ENCODE data around the gene E2F4.

Gene E2F4

DNA sequence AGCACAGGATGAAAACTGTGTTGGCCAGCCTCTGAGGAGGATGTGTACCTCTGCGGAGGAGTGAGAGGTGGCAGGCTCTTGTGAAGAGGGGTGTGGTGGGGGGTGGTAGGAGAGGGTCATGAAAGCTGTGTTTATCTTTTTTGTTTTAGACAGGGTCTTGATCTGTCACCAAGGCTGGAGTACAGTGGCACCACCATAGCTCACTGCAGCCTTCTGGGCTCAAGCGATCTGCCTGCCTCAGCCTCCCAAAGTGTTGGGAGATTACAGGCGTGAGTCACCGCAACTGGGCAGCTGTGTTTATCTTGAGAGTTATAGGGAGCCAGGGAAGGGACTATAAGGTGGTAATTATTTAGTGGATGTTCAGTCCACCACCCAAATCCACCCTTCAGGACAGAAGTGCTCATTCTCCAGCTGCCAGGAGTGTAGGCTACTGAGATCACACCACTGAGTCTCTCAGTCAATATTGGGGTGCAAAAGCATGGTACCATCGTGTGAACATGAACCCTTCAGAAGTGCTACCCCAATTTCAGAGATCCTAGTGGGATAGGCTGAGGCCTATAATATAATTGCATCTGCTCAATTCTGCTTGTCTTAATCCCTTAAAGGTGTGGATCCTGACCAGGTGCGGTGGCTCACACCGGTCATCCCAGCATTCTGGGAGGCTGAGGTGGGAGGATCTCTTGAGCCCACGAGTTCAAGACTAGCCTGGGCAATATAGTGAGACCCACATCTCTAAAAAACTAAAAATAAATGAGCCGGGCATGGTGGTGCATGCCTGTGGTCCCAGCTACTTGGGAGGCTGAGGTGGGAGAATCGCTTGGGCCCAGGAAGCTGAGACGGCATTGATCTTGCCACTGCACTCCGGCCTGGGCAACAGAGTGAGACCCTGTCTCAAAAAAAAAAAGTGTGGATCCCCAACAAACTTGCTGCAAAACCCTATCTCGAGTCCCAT is 1.2 kb upstream of the E2F4 start:
- no peak for DNase-seq (ENCODE audit: low read depth in 2 of 2, low spot score in 1 of 2)

DNA sequence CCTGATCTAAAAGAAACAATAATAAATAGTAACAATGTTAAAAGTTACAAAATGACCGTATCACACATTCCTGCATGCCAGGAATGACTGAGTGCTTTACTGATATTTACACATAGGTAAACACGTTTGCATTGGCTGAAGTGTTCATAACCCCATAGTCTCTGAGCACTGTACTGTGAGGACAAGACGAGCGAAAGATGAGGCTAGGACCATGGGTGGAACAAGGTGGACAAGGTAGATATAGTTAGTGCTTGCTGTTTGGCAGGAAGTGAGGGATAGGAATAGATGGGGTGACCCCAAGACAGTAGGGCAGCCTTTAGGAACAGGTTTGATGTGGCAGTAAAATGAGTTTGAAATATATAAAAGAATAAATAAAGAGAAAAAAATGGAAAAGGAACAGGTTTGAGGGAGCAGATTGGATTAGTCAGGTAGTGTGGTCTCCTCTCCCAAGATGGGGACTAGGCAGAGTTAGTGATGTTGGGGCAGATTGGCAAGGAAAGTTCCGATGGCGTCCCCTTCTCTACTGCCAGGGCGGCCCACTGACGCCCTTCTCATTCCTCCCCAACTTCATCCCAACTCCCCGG is 452 bp upstream of the E2F4 start:
- DNase-seq (ENCODE audit: low read depth in 2 of 2, low spot score in 1 of 2), result no peak

DNA sequence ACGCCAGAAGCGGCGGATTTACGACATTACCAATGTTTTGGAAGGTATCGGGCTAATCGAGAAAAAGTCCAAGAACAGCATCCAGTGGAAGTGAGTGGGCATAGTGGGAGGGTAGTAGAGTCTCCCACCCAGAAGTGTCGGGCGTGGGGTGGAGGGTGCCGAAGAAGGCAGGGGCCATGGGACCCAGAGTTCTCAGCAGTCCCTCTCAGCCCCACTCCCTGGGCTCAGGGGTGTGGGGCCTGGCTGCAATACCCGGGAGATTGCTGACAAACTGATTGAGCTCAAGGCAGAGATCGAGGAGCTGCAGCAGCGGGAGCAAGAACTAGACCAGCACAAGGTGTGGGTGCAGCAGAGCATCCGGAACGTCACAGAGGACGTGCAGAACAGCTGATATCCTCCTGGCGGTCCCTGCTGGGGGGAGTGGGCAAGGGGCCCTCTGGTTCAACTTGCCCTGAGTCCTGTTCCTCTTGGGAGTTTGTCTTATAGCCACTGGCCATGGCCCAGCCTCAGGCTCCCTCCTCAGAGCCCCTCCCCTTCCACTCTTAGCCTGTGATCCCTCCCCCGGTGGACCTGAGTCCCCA is 916 bp downstream of the E2F4 start:
- no peak for DNase-seq (ENCODE audit: low read depth in 2 of 2, low spot score in 1 of 2)

DNA sequence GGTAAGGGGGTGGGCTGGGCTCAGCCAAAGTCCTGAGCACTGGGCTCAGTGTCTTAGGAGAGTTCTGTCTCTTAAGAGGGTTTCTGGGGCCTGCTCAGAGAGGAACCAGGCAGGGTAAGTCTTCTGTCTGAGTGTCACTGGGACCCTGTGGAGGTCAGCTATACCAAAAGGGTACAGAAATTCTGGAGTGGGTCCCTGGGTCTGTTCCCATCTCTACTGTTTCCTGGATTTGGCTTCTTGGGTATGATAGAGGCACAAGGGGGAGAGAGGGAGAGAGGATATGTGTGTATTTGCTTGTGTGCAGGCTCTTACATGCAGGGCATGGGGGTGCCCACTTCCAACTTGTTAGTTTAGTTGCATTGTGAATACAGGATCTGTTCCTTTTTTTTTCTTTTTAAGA is 1.6 kb downstream of the E2F4 start:
- no peak for DNase-seq (ENCODE audit: low read depth in 2 of 2, low spot score in 1 of 2)

DNA sequence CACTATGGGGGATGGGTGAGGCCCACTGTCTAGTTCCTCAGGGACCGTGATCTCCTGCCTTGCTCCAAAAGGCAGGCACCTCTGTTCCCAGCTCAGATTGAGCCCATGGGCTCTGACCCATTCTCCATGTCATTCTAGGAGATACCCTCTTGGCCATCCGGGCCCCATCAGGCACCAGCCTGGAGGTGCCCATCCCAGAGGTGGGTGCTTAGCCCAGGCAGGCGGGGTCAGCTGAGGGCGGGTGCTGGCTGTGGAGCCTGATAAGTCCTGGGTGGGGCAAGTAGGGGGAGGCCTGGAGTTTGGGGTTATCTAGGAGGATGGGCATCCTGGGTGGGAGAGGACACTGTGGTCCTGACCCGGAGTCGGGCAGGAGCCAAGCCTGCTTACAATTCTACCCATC is 2.3 kb downstream of the E2F4 start:
- DNase-seq (ENCODE audit: low read depth in 2 of 2, low spot score in 1 of 2), result no peak

DNA sequence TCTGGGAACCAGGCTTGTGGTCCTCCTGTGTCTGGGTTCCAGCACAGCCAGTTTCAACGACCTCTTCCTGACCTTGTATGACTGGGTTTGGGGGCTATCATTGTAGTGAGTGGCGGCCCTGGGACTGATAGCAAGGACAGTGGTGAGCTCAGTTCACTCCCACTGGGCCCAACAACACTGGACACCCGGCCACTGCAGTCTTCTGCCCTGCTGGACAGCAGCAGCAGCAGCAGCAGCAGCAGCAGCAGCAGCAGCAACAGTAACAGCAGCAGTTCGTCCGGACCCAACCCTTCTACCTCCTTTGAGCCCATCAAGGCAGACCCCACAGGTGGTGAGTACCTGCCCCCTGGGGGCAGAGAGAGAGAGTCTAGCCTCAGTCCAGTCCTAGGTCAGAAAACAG is 3.7 kb downstream of the E2F4 start:
- no peak for DNase-seq (ENCODE audit: low read depth in 2 of 2, low spot score in 1 of 2)

DNA sequence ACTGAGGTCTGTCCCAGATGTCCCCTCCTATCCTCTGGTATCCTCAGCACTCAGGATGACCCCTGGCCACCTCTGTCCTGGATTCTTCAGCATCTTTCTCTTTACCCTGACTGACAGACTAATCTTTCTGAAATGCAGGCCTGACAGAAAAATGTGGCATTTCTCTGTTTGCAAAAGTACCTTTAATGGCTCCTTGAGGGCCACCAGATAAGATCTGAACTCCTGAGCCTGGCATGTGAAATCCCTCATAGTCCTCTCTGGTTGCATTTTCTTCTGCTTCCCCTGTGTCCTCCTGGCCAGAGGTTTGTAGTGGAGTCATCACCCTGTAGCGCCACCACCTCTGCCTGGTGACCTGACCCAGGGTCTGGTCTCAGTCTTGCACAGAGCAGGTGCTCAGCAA is 4.9 kb downstream of the E2F4 start:
- DNase-seq (ENCODE audit: low read depth in 2 of 2, low spot score in 1 of 2), result no peak

DNA sequence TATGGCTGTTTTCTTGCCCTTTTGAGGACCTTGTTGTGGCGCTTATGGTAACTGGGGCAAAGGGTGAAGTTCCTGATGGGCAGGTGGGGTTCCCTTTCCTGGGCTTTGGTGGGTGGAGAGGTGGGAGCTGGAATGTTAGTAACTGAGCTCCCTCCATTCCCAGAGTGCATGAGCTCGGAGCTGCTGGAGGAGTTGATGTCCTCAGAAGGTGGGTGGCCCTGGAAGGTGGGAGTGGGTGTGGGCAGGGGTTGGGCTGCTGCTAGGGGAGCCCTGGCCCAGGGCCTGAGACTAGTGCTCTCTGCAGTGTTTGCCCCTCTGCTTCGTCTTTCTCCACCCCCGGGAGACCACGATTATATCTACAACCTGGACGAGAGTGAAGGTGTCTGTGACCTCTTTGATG is 5.7 kb downstream of the E2F4 start:
- DNase-seq (ENCODE audit: low read depth in 2 of 2, low spot score in 1 of 2), result no peak

DNA sequence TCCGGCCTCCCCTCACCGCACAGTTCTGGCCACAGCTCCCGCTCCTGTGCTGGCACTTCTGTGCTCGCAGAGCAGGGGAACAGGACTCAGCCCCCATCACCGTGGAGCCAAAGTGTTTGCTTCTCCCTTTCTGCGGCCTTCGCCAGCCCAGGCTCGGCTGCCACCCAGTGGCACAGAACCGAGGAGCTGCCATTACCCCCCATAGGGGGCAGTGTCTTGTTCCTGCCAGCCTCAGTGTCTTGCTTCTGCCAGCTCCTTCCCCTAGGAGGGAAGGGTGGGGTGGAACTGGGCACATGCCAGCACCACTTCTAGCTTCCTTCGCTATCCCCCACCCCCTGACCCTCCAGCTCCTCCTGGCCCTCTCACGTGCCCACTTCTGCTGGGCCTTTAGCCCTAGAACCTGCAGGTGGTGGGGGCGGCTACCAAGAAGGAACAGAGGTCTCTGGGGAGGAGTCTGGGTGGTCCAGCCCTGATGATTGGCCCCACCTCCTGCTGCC is 6.3 kb downstream of the E2F4 start:
- DNase-seq (ENCODE audit: low read depth in 2 of 2, low spot score in 1 of 2), result no peak

DNA sequence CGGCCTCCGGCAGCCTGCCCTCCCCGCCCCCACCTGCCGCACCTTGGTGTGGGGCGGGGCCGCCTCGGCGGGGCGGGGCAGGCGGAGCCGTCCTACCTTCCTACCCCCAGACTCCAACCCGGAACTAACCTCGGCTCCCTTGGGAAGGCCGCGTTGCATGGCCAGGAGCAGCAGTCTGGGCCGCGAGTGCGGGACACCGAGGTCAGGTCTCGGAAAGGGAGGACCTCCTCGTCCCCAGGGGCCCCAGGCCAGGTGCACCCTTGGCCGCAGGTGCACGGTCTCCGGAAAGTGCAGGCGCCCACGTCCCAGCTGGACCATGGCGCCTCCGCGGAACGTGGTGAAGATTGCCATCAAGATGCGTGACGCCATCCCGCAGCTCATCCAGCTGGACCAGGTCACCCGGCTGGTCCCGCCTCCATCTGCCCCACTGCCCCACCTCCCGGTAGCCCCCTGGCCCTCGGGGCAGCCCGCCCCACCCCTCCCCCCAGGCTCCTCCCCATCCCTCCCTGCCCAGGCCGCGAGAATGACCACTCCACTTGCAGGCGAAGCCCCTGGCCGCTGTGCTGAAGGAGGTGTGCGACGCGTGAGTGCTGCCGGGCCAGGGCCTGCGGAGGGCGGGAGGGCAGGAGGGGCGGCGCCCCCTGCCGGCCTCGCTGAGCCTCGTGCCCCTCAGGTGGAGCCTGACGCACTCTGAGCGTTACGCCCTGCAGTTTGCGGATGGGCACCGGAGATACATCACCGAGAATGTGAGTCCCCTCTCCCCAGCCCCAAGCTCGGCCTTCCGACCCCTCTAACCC is 7.3 kb downstream of the E2F4 start, which contains the start of gene ELMO3:
Gene ELMO3 (plus strand): TSS at position 121 of the 797 bp plus-strand sequence. CDS start 196 bp downstream, at position 317.
- DNase-seq (ENCODE audit: low read depth in 2 of 2, low spot score in 1 of 2), result no peak

DNA sequence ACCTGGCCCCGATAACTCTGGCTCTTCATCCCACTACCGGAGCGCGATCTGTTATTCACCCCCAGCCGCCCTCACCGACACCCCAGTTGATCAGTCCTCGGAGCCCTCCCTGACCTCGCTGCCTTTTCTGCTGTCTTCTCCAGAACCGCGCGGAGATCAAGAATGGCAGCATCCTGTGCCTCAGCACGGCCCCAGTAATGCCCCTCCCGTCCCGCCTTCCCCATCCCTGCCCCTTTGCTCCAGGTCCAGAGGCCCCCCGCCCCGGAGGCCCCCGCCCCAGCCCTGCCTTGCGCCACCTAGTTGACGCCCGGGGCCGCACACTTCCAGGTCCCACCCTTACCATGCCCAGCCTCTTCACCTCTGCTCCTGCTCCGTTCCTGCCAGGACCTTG is 7.8 kb downstream of the E2F4 start:
- no peak for DNase-seq (ENCODE audit: low read depth in 2 of 2, low spot score in 1 of 2)

DNA sequence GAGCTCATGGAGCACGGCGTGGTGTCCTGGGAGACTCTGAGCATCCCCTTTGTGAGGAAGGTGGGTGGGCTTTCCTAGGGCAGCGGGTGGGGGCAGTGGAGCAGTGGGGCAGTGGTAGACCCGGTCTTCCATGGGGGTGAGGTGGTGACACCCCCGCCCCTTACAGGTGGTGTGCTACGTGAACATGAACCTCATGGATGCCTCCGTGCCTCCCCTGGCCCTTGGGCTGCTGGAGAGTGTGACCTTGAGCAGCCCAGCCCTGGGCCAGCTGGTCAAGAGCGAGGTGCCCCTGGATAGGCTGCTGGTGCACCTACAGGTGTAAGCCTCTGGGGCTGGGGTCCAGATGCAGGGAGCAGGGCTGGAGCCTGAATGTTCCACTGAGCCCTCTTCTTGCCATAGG is 8.5 kb downstream of the E2F4 start:
- DNase-seq (ENCODE audit: low read depth in 2 of 2, low spot score in 1 of 2), result no peak

DNA sequence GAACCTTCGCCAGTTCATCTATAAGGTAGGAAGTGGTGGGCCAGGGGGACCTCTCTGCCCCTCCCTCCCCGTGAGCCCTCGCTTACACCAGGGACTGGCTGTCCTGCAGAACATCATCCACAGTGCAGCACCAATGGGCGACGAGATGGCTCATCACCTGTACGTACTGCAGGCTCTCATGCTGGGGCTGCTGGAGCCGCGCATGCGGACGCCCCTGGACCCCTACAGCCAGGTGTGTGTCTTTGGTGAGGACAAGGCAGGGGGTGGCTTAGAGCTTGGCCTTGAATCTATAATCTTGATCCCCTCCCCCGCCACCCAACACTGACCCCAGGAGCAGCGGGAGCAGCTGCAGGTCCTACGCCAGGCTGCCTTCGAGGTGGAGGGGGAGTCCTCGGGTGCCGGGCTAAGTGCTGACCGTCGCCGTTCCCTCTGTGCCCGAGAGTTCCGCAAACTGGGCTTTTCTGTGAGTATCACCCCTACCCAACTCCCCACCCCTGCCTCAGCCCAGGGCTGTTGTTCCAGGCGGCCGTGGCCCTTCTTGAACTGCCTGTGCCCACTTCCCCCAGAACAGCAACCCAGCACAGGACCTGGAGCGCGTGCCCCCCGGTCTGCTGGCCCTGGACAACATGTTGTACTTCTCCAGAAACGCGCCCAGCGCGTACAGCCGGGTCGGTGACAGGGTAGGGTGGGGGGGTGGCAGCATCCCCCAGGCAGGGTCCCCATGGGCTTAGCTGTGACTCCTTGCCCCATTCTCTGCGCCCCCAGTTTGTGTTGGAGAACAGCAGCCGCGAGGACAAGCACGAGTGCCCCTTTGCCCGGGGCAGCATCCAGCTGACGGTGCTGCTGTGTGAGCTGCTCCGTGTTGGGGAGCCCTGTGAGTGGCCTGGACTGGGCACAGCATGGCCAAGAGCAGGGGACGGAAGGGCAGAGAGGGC is 9.7 kb downstream of the E2F4 start:
- DNase-seq (ENCODE audit: low read depth in 2 of 2, low spot score in 1 of 2), result no peak

DNA sequence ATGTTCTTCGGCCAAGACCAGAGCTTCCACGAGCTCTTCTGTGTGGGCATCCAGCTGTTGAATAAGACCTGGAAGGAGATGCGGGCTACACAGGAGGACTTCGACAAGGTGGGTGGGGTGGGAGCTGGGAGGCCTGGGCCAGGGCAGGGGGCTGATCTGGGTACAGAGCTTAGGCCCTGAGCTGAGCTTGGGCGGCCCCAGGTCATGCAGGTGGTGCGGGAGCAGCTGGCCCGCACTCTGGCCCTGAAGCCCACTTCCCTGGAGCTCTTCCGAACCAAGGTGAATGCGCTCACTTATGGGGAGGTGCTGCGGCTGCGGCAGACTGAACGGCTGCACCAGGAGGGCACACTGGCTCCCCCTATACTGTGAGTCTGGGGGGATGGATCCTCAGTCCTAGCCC is 10.5 kb downstream of the E2F4 start:
- DNase-seq (ENCODE audit: low read depth in 2 of 2, low spot score in 1 of 2), result no peak

DNA sequence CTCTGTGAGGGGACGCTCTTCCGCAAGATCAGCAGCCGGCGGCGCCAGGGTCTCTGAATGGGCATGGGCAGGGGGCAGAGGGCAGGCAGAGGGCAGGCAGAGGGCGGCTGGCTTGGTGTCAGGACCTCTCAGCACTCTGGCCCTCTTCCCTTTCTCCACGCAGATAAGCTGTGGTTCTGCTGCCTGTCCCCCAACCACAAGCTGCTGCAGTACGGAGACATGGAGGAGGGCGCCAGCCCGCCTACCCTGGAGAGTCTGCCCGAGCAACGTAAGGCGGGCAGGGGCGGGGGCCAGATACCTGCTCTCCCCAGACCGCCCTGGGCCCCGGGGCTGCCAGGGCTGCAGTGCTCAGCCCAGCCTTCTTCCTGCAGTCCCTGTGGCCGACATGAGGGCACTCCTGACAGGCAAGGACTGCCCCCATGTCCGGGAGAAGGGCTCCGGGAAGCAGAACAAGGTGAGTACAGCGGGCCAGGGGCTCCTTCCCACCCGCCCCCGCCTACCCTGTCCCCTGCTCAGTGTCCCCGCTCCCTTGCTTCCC is 11.1 kb downstream of the E2F4 start:
- no peak for DNase-seq (ENCODE audit: low read depth in 2 of 2, low spot score in 1 of 2)

DNA sequence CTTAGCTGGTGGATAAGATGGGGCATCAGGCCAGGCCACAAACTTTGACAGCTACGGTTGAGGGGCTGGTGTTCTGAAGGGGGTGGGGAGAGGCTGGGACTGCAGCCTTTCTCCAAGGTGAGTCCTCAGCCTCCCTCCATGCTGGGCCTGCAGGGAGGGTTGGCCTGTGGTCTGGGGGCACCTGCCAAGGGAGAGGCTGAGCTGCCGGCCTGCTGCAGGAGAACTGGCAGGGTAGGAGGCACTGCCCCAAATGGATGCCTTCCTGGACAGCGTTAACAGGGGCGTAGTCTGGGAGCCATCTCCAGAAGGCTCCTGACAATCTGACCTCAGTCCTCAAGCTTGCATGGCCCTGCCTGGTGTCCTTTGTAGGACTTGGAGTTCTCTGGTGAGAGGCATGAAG is 12.1 kb downstream of the E2F4 start:
- no peak for DNase-seq (ENCODE audit: low read depth in 2 of 2, low spot score in 1 of 2)

DNA sequence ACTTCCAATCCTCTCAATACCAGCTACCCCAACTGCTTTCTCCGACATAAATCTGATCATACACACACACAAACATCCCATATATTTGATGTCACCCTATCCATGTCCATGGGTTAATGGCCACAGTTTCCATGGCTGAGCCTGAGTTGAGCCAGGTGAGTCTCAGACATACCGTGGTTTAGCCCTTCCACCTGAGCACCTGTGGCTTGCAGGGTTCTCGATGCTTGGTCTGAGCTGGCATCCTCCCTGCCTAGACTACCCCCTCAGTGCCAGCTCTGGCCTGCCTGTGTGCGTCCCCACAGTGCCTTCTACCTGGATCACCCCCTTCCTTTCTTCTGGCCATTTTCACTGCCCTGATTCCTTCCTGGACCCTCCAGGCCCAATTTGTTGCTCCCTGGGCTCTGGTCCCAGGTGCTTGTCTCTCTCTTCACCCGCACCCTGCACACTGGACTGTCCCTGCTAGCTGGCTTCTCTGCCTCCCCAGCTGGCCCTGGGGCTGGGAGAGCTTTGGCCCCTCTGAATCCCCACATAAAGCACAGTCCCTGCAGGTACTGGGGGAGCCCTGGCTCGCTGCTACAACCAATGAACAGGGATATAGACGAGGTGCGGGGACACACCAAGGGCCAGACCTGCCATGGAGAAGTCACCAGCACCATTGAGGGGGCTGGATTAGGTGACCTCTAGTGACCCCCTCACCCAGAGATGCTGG is 14.3 kb downstream of the E2F4 start:
- DNase-seq (ENCODE audit: low read depth in 2 of 2, low spot score in 1 of 2), result no peak

DNA sequence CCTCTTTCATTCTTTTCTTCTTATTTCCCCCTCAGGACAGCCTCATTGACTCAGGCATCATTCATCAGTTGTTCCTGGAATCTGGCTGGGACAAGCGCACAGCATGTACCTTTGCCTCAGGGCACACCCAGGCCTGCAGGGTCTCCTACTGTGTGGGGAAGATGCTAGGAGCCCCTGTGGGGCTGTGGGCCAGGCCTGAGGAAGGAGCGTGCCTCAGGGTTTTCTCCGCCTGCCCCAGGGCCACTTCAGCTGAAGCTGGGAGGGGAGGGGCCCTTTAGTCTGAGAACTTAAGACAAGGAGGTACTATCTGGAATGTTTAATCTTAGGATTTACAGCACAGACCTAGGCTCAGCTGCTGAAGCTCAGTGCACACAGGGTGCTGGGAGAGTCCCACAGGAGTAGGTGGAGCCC is 14.9 kb downstream of the E2F4 start:
- DNase-seq (ENCODE audit: low read depth in 2 of 2, low spot score in 1 of 2), result no peak
